Caco-2 (cell line): Measurements from ENCODE around the gene CST5. TPM values are rescaled to one million over a fixed set of nuclear protein-coding genes. Genes with fewer than 3 reads are reported as not detected.

Experiments used
- BruUV-seq: library from RNA; stranded (reverse); fragments of 400-500 nt; replicated peaks from 2 replicates; lab custom pipeline; 2021; lab: Mats Ljungman, UMichigan
- CTCF ChIA-PET: fragments of 300-600 bp; sonication (Branson Sonifier 250); formaldehyde crosslinking; loops from one replicate; lab custom pipeline; 2022; ENCODE audit warnings: antibody characterized with exemption; lab: Charles Lee
- POLR2A ChIA-PET: fragments of 300-600 bp; sonication (Branson Sonifier 250); formaldehyde crosslinking; loops from one replicate; lab custom pipeline; 2022; ENCODE audit warnings: antibody characterized with exemption; lab: Charles Lee
- DNase-seq, 2 experiments: peaks; one replicate each; pipeline versions ENCODE4 v3.0.0 to v3.0.0-alpha.2; 2020 to 2022
- H3K27me3 ChIP-seq: replicated peaks from 2 replicates; pipeline ENCODE4 v1.6.0; 2011; ENCODE audit warnings: low read length; ENCODE audit not compliant: control insufficient read depth, insufficient read depth
- H3K36me3 ChIP-seq: 2 replicates; pipeline ENCODE4 v1.5.1; 2011; ENCODE audit warnings: low read length; ENCODE audit not compliant: control insufficient read depth, insufficient read depth
- H3K4me1 ChIP-seq: fragments of 250-450 bp; sonication (Bioruptor Pico); 2 replicates; pipeline ENCODE4 v1.5.1; 2020; ENCODE audit warnings: mild to moderate bottlenecking
- H3K4me3 ChIP-seq: 2 replicates; pipeline ENCODE4 v1.5.1; 2011; ENCODE audit warnings: low read depth, mild to moderate bottlenecking, control low read depth, low read length
- H3K9me3 ChIP-seq: fragments of 250-450 bp; sonication (Bioruptor Pico); 2 replicates; pipeline ENCODE4 v1.5.1; 2020; ENCODE audit warnings: mild to moderate bottlenecking, moderate library complexity
- H3K27ac Mint-ChIP-seq: one replicate; pipeline ENCODE4 v1.8.0; 2022; ENCODE audit warnings: mixed read lengths; ENCODE audit not compliant: unreplicated experiment
- H3K27me3 Mint-ChIP-seq: one replicate; pipeline ENCODE4 v1.8.0; 2022; ENCODE audit warnings: mixed read lengths; ENCODE audit not compliant: insufficient read depth, unreplicated experiment
- H3K36me3 Mint-ChIP-seq: one replicate; pipeline ENCODE4 v1.8.0; 2022; ENCODE audit warnings: mild to moderate bottlenecking, mixed read lengths; ENCODE audit not compliant: insufficient read depth, unreplicated experiment
- H3K4me1 Mint-ChIP-seq: one replicate; pipeline ENCODE4 v1.8.0; 2022; ENCODE audit warnings: low read depth, mixed read lengths; ENCODE audit not compliant: unreplicated experiment
- H3K4me3 Mint-ChIP-seq: one replicate; pipeline ENCODE4 v1.8.0; 2022; ENCODE audit warnings: mild to moderate bottlenecking, moderate library complexity, mixed read lengths; ENCODE audit not compliant: unreplicated experiment
- H3K9me3 Mint-ChIP-seq: one replicate; pipeline ENCODE4 v1.8.0; 2022; ENCODE audit warnings: mixed read lengths; ENCODE audit not compliant: unreplicated experiment
- CTCF ChIP-seq, 2 experiments: fragments of 200-600 bp in 1 of 2; IDR thresholded peaks; 1 replicate in 1 of 2; 2 replicates in 1 of 2; pipeline versions ENCODE4 v1.5.1 to v1.8.0; 2011 to 2022; ENCODE audit warnings: antibody characterized with exemption in 1 of 2, control low read depth in 1 of 2, inconsistent platforms in 1 of 2, low read depth in 1 of 2, low read length in 1 of 2, mild to moderate bottlenecking in 1 of 2, moderate library complexity in 1 of 2; ENCODE audit not compliant: insufficient read depth in 1 of 2, severe bottlenecking in 1 of 2, unreplicated experiment in 1 of 2
- intact Hi-C: fragments of 100-400 bp; cut with micrococcal nuclease; formaldehyde crosslinking; loops from one replicate; pipeline ENCODE4 v1.10.0; 2022; ENCODE audit not compliant: unreplicated experiment
- total RNA-seq: library from RNA; stranded (reverse); gene quantifications from 2 replicates; pipeline ENCODE4 v1.2.3, GENCODE V29; 2022

Gene CST5
- total RNA-seq, 1 experiment from 2014 or later = not detected

GRCh38 chr20:23924751-23925150 lies 45.2 kb upstream of the CST5 start:
- no peaks in the 10 kb centered on the region for H3K27me3 ChIP-seq
- H3K9me3 ChIP-seq = peaks cover 3% of the 10 kb centered on the region; the same call in 1 of the 2 replicates
- intact Hi-C loops = loop anchor here (5.0 kb wide), 1 partner anchor 32 kb away; no protein-coding TSS in a partner anchor
- no TSS peak for BruUV-seq
- H3K4me1 Mint-ChIP-seq = no peaks in the 10 kb centered on the region
- H3K4me3 Mint-ChIP-seq = no peak overlapping the region
- no peak for TF ChIP-seq CTCF (IDR thresholded peaks at IDR 0.05; ENCODE audit: insufficient read depth in 1 of 2, low read depth in 1 of 2, low read length in 1 of 2, severe bottlenecking in 1 of 2, unreplicated experiment in 1 of 2)
- no peaks in the 10 kb centered on the region for H3K36me3 Mint-ChIP-seq
- H3K27ac Mint-ChIP-seq = no peak overlapping the region
- no peaks in the 10 kb centered on the region for H3K36me3 ChIP-seq
- CTCF ChIA-PET = no interaction called here
- peaks cover 4% of the 10 kb centered on the region for H3K9me3 Mint-ChIP-seq
- DNase-seq = no peak
- POLR2A ChIA-PET = no interaction called here
- H3K27me3 Mint-ChIP-seq = peaks cover 4% of the 10 kb centered on the region
- no peak overlapping the region for H3K4me3 ChIP-seq
- H3K4me1 ChIP-seq = peaks cover 7% of the 10 kb centered on the region; the same call in 1 of the 2 replicates

- no peaks in the 10 kb centered on the region for H3K9me3 Mint-ChIP-seq
- peaks cover 4% of the 10 kb centered on the region for H3K27me3 Mint-ChIP-seq
- ChIA-PET CTCF (no interaction called here), POLR2A (no interaction called here)
- H3K4me3 ChIP-seq = no peak overlapping the region
- no peak for DNase-seq
- no peaks in the 10 kb centered on the region for H3K36me3 ChIP-seq
- no peak overlapping the region for H3K27ac Mint-ChIP-seq
- peaks cover 5% of the 10 kb centered on the region; the same call in 1 of the 2 replicates for H3K4me1 ChIP-seq
- BruUV-seq = no TSS peak
- no peaks in the 10 kb centered on the region for H3K27me3 ChIP-seq
- intact Hi-C loops = no loop called here
- no peaks in the 10 kb centered on the region for H3K9me3 ChIP-seq
- no peak for TF ChIP-seq CTCF (IDR thresholded peaks at IDR 0.05; ENCODE audit: insufficient read depth in 1 of 2, low read depth in 1 of 2, low read length in 1 of 2, severe bottlenecking in 1 of 2, unreplicated experiment in 1 of 2)
- H3K4me3 Mint-ChIP-seq = no peak overlapping the region
- no peaks in the 10 kb centered on the region for H3K4me1 Mint-ChIP-seq
- no peaks in the 10 kb centered on the region for H3K36me3 Mint-ChIP-seq
Observed at GRCh38 chr20:23923891-23924435, 44.4 kb upstream of the CST5 start.

- no TSS peak for BruUV-seq
- Mint-ChIP-seq H3K36me3 (no peaks in the 10 kb centered on the region), H3K27ac (no peak overlapping the region), H3K4me1 (no peaks in the 10 kb centered on the region), H3K4me3 (no peak overlapping the region), H3K27me3 (peaks cover 4% of the 10 kb centered on the region), H3K9me3 (no peaks in the 10 kb centered on the region)
- ChIA-PET CTCF (no interaction called here), POLR2A (no interaction called here)
- no peak for DNase-seq
- Histone ChIP-seq H3K27me3 (no peaks in the 10 kb centered on the region), H3K4me1 (no peaks in the 10 kb centered on the region), H3K36me3 (no peaks in the 10 kb centered on the region), H3K4me3 (no peak overlapping the region), H3K9me3 (no peaks in the 10 kb centered on the region)
- no peak for TF ChIP-seq CTCF (IDR thresholded peaks at IDR 0.05; ENCODE audit: insufficient read depth in 1 of 2, low read depth in 1 of 2, low read length in 1 of 2, severe bottlenecking in 1 of 2, unreplicated experiment in 1 of 2)
- intact Hi-C loops = no loop called here
Observed at GRCh38 chr20:23923311-23923710, 43.8 kb upstream of the CST5 start.
